ENCODE data around the gene KCTD12.

KCTD12 gene

GRCh38 chr13:76853481-76853880 lies 32.7 kb downstream of the KCTD12 start:
- DNase-seq, result no peak

- DNase-seq, result no peak
These were observed 33.2 kb downstream of the KCTD12 start for GRCh38 chr13:76852986-76853385.

- no peak for DNase-seq
These were observed 34.2 kb downstream of the KCTD12 start for GRCh38 chr13:76851961-76852360.

- no peak for DNase-seq
These were observed 36.7 kb downstream of the KCTD12 start for GRCh38 chr13:76849493-76849892.

- no peak for DNase-seq
These were observed 37.6 kb downstream of the KCTD12 start for GRCh38 chr13:76848596-76848995.

GRCh38 chr13:76846363-76846762 lies 39.8 kb downstream of the KCTD12 start:
- no peak for DNase-seq

- no peak for DNase-seq
These were observed 40.3 kb downstream of the KCTD12 start for GRCh38 chr13:76845865-76846264.

GRCh38 chr13:76845367-76845766 lies 40.8 kb downstream of the KCTD12 start:
- DNase-seq, result no peak

GRCh38 chr13:76837801-76838200 lies 48.4 kb downstream of the KCTD12 start:
- no peak for DNase-seq

- no peak for DNase-seq
These were observed 49.9 kb downstream of the KCTD12 start for GRCh38 chr13:76836311-76836710.

- DNase-seq, result no peak
These were observed 52.7 kb downstream of the KCTD12 start for GRCh38 chr13:76833441-76833954.

GRCh38 chr13:76832258-76832988 lies 53.8 kb downstream of the KCTD12 start:
- no peak for DNase-seq

GRCh38 chr13:76830805-76831204 lies 55.4 kb downstream of the KCTD12 start:
- DNase-seq, result no peak
